GM12864 (cell line): ENCODE results near the gene NR1H4.
"Not testable (repeated sequence)": the region's sequence is repeated elsewhere in the genome, so short reads cannot be mapped to it uniquely, and the experiment has no call there.

Source experiments
- DNase-seq: peaks from one replicate; pipeline ENCODE4 v3.0.0-alpha.2; 2011; ENCODE audit warnings: low read depth
- H3K4me3 ChIP-seq: 2 replicates; pipeline ENCODE4 v1.5.1; 2011; ENCODE audit warnings: mild to moderate bottlenecking, low read depth, low read length, control low read depth
- CTCF ChIP-seq: IDR thresholded peaks from 2 replicates; pipeline ENCODE4 v1.5.1; 2011; ENCODE audit warnings: low read depth, mild to moderate bottlenecking, moderate library complexity, low read length, control low read depth, inconsistent platforms; ENCODE audit errors: missing control alignments

Gene NR1H4

DNA sequence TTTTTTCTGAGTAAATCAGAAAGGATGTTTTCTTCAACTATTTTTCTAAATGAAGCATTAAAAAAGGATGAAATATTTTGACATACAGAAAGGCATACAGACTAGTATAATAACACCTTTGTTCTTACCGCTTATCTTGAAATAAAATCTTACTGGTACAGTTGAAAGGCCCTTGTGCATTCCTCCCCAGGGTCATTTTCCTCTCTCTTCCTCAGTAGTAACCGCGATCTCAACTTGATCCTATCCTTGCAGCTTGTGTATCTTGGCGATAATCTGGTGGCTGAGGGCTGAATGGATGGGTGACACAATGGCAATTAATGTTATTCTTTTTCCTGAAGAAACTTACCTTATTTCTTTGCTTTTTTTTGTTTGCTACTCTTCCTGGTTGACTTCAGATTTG, 118.3 kb downstream of the NR1H4 start:
- no peak for TF ChIP-seq CTCF
- DNase-seq: no peak

DNA sequence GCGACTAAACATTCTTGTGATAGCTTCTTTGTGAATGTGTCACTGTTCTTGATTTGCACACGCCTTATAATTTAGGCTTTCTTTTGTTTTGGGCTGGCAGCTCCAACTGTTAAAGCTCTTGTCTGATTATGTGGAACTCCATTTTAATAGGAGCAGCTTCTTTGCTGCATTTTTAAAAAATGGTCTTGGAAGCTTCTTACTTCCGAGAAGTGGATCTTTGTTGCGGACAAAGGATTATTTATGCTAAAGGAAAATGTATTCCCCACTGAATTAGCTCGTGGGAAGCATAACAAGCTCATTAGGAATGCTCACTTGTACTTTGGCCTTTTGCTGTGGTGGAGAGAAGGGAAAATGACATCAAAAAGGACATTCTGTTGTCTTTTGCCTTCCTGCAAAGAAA, 119.8 kb downstream of the NR1H4 start:
- H3K4me3 ChIP-seq: no peak overlapping the region
- no peak for TF ChIP-seq CTCF
- no peak for DNase-seq

More for the DNA sequence above, 118.3 kb downstream of the NR1H4 start:
- H3K4me3 ChIP-seq: no peak overlapping the region

- no peak overlapping the region for H3K4me3 ChIP-seq
- TF ChIP-seq CTCF: no peak
- no peak for DNase-seq
Observed at GRCh38 chr12:100601626-100602025, 128.0 kb downstream of the NR1H4 start.

DNA sequence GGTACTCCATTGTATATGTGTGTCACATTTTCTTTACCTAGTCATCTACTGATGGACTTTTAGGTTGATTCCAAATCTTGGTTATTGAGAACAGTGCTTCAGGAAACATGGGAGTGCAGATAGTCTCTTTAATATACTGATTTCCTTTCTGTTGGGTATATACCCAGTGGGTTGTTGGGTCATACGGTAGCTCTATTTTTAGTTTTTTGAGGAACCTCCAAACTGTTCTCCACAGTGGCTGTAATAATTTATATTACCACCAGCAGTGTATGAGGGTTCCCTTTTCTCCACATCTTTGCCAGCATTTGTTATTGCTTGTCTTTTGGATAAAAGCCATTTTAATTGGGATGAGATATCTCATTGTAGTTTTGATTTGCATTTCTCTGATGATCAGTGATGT, 129.3 kb downstream of the NR1H4 start:
- not testable (repeated sequence) for H3K4me3 ChIP-seq, DNase-seq

- no peak for DNase-seq
- TF ChIP-seq CTCF: no peak
- H3K4me3 ChIP-seq: no peak overlapping the region
Observed at GRCh38 chr12:100608776-100609175, 135.1 kb downstream of the NR1H4 start.

DNA sequence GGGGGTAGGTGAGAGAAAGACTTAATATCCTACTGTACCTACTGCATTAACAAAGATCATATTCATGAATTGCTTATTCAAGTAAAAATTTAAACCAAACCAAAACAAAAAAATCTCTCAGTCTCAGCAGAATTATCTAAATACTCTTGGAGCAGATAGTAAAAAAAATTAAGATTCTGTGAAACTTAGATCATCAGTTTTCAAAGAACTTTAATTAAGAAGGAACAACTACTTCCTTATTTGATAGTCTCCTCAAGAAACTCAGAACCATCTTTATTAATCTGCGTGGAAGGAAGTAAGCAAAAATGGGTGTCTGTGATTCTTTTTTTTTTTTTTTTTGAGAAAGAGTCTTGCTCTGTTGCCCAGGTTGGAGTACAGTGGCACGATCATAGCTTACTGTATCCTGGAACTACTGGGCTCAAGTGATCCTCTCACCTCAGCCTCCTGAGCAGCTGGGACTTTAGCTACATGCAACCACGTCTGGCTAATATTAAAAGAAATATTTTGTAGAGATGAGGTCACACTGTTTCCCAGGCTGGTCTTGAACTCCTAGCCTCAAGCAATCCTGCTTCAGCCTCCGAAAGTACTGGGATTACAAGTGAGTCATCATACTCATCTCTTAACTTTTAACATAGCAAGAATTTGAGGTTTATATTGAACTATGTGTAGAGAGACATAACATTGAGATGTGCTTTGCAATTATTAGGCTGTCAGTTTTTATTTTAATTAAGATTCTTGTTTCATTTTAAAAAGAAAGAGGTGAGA, 137.2 kb downstream of the NR1H4 start:
- no peak for DNase-seq
- no peak overlapping the region for H3K4me3 ChIP-seq
- no peak for TF ChIP-seq CTCF

GRCh38 chr12:100612606-100613005, 138.9 kb downstream of the NR1H4 start:
- no peak overlapping the region for H3K4me3 ChIP-seq
- TF ChIP-seq CTCF: no peak
- no peak for DNase-seq
